ENCODE results near the gene LIN37. TPM values are rescaled to one million over a fixed set of nuclear protein-coding genes. Genes with fewer than 3 reads are reported as not detected.
"Not testable (repeated sequence)": the region's sequence is repeated elsewhere in the genome, so short reads cannot be mapped to it uniquely, and the experiment has no call there.

The LIN37 gene
- total RNA-seq, 1 donor from 2014 or later = 9.0 TPM

GRCh38 chr19:35768082-35768421, 19.7 kb downstream of the LIN37 start:
- H3K4me3 Mint-ChIP-seq (ENCODE audit: unreplicated experiment) = no peak overlapping the region

GRCh38 chr19:35772362-35772761, 24.0 kb downstream of the LIN37 start:
- not testable (repeated sequence) for H3K9me3 Mint-ChIP-seq (ENCODE audit: unreplicated experiment); DNase-seq (ENCODE audit: low spot score); H3K27ac Mint-ChIP-seq (ENCODE audit: unreplicated experiment); H3K4me3 Mint-ChIP-seq (ENCODE audit: unreplicated experiment)
- H3K36me3 Mint-ChIP-seq (ENCODE audit: low read depth, unreplicated experiment) = peaks cover 10% of the 10 kb centered on the region
- H3K4me1 Mint-ChIP-seq (ENCODE audit: unreplicated experiment) = peaks cover 13% of the 10 kb centered on the region
- H3K27me3 Mint-ChIP-seq (ENCODE audit: unreplicated experiment) = peaks cover 15% of the 10 kb centered on the region

More at GRCh38 chr19:35768082-35768421, 19.7 kb downstream of the LIN37 start:
- no peak for TF ChIP-seq CTCF (IDR thresholded peaks at IDR 0.05; ENCODE audit: unreplicated experiment)
- no peaks in the 10 kb centered on the region for H3K9me3 Mint-ChIP-seq (ENCODE audit: unreplicated experiment)
- H3K36me3 Mint-ChIP-seq (ENCODE audit: low read depth, unreplicated experiment) = peaks cover 5% of the 10 kb centered on the region
- H3K27me3 Mint-ChIP-seq (ENCODE audit: unreplicated experiment) = peaks cover 5% of the 10 kb centered on the region
- no peak for DNase-seq (ENCODE audit: low spot score)
- H3K27ac Mint-ChIP-seq (ENCODE audit: unreplicated experiment) = no peak overlapping the region
- H3K4me1 Mint-ChIP-seq (ENCODE audit: unreplicated experiment) = no peaks in the 10 kb centered on the region

- H3K27ac Mint-ChIP-seq (ENCODE audit: unreplicated experiment) = no peak overlapping the region
- no peaks in the 10 kb centered on the region for H3K9me3 Mint-ChIP-seq (ENCODE audit: unreplicated experiment)
- H3K4me1 Mint-ChIP-seq (ENCODE audit: unreplicated experiment) = peaks cover 13% of the 10 kb centered on the region
- H3K4me3 Mint-ChIP-seq (ENCODE audit: unreplicated experiment) = no peak overlapping the region
- TF ChIP-seq CTCF (IDR thresholded peaks at IDR 0.05; ENCODE audit: unreplicated experiment) = no peak
- H3K36me3 Mint-ChIP-seq (ENCODE audit: low read depth, unreplicated experiment) = peaks cover 10% of the 10 kb centered on the region
- no peak for DNase-seq (ENCODE audit: low spot score)
- peaks cover 15% of the 10 kb centered on the region for H3K27me3 Mint-ChIP-seq (ENCODE audit: unreplicated experiment)
Measured at GRCh38 chr19:35773020-35773806, 24.8 kb downstream of the LIN37 start.

- no peak for DNase-seq (ENCODE audit: low spot score)
- Mint-ChIP-seq H3K9me3 (ENCODE audit: unreplicated experiment) (no peaks in the 10 kb centered on the region), H3K27me3 (ENCODE audit: unreplicated experiment) (peaks cover 15% of the 10 kb centered on the region), H3K4me1 (ENCODE audit: unreplicated experiment) (peaks cover 13% of the 10 kb centered on the region), H3K36me3 (ENCODE audit: low read depth, unreplicated experiment) (peaks cover 5% of the 10 kb centered on the region), H3K4me3 (ENCODE audit: unreplicated experiment) (peak overlapping the region; percentile 88), H3K27ac (ENCODE audit: unreplicated experiment) (peak overlapping the region; percentile 7)
- no peak for TF ChIP-seq CTCF (IDR thresholded peaks at IDR 0.05; ENCODE audit: unreplicated experiment)
Measured at GRCh38 chr19:35774274-35775045, 26.1 kb downstream of the LIN37 start.

- Mint-ChIP-seq H3K4me3 (ENCODE audit: unreplicated experiment) (peak overlapping the region; percentile 88), H3K9me3 (ENCODE audit: unreplicated experiment) (no peaks in the 10 kb centered on the region), H3K4me1 (ENCODE audit: unreplicated experiment) (peaks cover 13% of the 10 kb centered on the region), H3K27ac (ENCODE audit: unreplicated experiment) (no peak overlapping the region), H3K36me3 (ENCODE audit: low read depth, unreplicated experiment) (peaks cover 5% of the 10 kb centered on the region), H3K27me3 (ENCODE audit: unreplicated experiment) (peaks cover 17% of the 10 kb centered on the region)
- no peak for TF ChIP-seq CTCF (IDR thresholded peaks at IDR 0.05; ENCODE audit: unreplicated experiment)
- DNase-seq (ENCODE audit: low spot score) = no peak
Measured at GRCh38 chr19:35775046-35775297, 26.6 kb downstream of the LIN37 start.
